IPS-11a (cell line): ENCODE results near the gene AGAP3.
A peak's percentile ranks its signal among the peaks of the same experiment; 100 is the strongest.

Experiments used
- H3K4me3 ChIP-seq: one replicate; pipeline ENCODE4 v1.5.1; 2013; ENCODE audit warnings: low read depth, low read length, control low read depth

Gene AGAP3

DNA sequence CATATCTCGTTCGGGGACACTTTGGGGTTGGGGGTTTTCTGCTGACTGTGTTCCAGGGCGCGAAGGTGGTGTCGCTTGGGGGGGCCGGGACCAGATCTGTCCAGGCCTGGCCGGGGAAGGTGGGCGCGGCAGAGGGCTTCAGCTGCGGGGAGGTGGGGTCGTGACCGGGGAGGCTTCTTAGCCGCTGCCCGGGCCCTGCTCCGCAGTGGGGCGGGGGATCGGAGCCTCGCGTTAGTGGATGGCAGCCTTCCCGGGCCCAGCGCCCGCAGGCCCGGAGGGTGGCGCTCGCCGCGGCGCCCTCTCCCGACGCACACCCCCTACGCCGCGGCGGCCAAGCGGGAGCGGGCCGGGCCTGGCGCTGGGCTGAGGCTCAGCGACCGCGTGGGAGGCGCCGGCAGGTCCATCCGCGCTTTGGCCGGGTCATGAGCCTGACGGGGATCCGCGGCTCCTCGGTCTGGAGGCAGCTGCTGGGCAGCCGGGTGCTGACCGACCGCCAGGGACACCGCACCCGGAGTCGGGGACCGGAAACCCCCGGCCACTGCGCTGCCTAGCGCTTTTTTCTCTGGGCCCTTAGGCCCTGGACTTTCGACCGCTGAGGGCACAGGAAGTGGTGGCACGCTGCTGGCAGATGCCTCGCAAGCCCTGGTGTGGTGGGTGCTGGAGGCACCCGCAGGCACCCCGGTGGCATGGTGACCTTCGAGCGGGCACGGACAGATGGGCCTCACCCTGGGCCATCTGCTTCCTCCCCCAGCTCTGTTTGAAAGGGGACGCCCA, 1.2 kb downstream of the AGAP3 start:
- peak overlapping the region; percentile 65 for H3K4me3 ChIP-seq

DNA sequence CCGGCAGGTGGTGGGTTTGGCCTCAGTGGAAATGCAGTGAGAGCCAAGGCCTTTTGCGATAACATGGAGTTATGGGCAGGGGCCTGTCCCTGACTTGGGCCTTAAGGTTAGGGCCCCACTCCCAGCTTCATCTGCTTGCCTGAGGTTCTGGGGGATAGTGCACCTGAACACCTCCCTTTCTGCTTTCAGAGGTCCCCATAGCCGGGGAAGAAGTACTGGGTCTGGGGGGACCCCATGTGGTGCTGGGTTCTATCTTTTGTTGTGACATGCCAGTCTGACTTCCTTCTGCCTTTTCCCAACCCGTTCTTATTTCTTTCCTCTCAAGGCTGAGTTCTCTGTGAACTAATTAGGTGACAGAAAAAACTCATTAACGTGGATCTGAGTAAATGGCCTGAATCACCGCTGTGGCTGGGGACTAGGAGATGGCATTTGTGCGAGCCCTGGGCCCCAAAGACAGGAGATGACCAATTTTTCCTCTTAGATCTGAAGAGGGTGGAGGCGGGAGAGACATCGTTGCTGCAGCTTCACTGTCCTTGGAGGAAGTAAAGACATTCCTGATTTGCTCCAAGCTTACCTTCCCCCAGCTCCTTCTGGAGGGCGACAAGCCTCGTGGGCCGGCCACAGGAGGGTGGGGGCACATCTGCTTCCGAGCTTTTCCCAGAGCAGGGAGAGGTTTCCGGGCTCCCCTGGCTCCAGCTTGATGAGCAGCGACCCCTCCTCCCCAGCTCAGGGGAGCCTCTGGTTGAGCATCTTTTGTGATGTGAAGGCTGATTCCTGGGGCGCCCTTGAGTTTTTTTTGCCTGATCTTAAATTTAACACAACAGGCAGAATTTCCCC, 2.0 kb downstream of the AGAP3 start:
- H3K4me3 ChIP-seq: peak overlapping the region; percentile 65

DNA sequence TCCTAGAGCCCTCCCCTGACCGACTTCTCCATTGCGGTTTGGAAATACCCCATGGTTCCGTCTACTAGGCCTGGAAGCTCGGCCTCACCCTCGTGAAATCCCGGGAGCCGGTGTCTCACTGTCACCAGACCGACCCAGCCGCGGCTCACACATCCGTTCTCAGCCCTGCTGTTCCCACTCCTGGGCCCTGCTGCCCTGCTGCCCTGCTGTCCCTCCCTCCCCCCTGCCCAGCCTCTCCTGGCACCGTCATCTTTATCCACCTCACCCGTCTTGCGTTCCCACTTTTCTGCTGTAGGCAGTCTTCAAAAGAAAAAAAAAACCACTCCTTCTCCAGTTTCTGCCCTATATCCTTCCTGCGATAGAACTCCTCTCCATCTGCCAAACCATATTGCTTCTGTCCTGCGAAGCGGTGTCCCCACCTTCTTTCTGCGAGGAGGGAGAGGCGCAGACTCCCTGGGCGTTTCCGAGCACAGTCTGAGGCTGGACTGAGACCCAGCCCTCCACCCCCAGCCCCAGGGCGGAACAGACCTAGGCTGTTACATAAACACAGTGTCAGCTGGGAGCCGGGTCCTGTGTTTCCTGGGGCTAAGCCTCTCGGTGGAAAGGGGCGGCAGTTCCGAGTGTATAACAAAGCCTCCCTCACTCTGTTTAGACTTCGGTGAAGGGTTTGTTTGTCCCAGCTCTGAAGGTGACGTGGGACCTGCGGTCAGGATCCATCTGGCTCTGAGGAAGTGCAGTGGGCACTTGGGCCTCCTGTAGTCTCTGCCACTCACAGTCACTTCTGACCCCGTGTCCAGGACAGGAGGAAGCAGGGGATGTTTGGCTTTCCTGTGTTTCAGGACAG, 2.8 kb downstream of the AGAP3 start:
- no peak overlapping the region for H3K4me3 ChIP-seq

DNA sequence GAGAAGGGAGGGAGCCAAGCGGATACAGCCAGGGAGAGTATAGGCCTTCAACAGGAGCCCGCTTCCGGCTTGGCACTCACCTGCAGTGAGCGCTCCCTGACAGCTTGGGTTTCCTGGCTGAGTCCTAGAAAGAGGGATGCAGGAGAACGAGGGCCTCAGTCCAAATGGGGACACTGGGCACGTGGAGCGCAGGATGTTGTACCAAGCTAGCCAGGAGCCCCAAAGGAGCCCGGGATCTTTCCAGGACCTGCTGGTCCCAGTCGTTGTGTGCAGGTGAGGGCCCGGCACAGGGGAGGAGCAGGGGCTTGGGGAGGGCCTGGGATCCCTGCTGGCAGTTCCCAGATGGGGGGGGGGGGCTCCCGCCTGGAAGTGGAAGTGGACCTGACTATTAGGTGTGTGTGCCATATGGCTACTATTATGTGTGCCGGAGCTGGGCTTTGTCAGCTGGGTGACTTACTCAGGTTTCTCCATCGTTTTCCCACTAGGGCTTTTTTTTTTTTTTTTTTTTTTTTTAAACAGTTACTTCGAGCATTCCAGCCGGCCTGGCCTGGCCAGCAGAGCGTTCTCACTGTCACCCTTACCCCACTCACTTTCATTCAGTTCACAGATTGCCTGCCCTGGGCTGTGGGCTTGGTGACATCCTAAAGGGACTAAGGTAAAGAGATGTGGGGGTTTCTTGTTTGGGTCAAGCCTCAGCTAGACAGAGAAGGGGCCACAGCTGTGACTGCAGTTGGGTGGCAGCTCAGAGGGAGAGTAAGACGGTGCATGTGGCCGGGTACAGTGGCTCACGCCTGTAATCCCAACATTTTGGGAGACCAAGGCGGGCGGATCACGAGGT, 3.8 kb downstream of the AGAP3 start:
- no peak overlapping the region for H3K4me3 ChIP-seq

DNA sequence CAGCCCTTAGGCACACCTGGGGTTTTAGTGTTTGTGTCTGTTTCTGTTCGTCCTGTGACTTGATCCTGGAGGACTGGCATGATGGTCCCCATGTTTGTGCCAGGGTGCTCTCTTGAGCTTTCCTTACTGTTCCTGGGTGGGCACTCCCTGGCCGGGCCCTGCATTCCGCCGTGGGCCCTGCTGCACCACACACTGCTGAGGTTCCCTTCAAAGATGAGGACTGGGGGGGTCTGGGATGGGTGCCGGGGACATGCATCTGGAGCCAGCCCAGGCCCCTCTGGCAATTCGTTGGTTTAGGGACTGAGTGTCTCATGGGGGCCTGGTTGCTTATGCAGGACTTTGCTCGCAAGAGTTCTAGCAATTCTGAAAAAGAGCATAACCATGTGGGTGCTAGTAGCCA, 4.7 kb downstream of the AGAP3 start:
- H3K4me3 ChIP-seq: no peak overlapping the region

DNA sequence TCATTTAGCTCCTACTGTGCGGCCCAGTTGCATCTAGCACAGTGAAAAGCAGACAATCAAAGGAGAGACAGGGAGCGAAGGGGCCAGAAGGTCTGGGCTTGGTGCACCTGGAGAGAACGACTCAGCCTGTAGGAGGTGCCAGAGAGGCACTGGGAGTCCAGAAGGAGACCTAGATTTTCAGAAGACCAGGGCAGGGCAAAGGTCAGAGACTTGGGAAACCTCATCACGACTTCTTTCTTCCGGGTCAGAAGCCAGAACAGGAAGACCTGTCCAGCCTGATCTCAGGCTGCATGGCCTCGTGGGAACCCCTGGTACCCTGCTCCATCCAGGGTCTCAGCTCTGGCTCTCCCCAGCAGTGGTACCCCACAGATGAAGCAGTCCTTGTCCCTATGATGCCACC, 5.2 kb downstream of the AGAP3 start:
- H3K4me3 ChIP-seq: no peak overlapping the region

DNA sequence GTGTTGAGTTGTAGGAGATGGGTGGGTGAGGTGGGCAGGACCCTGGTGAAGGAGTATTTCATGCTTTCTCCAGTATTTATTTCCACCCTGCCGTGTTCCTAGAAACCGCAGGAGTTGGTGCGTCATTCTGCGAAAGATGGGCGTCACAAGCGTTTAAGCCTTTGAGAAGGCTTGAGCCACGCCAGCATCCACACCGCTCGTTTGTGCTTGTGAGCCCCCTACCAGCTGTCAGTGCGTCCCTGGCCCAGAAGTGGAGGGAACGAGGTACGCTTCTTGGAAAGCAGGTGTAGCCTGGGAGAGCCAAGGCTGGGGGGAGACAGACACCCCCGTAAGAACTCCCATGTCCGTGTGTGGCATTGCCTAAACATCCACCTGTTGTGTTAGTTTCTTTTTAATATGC, 5.7 kb downstream of the AGAP3 start:
- no peak overlapping the region for H3K4me3 ChIP-seq

DNA sequence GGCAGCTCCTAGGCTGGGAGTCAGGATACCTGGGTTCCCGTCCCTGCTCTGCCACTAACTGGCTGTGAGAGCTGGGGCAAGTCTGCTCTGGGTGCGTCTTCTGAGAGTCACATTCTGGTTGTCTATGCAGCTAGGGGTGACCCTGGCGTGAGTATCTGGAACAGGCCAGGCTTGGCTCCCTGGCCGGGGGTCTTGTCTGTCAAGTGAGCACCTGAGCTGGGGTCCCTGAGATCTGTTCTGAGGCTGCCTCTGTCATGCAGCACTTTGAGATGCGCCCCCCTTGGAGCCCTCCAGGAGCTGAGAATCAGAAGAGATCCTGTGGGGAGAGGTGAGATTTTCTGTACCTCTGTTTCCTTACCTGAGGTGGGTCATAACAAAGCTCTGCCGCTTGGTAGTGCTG, 7.5 kb downstream of the AGAP3 start:
- no peak overlapping the region for H3K4me3 ChIP-seq

DNA sequence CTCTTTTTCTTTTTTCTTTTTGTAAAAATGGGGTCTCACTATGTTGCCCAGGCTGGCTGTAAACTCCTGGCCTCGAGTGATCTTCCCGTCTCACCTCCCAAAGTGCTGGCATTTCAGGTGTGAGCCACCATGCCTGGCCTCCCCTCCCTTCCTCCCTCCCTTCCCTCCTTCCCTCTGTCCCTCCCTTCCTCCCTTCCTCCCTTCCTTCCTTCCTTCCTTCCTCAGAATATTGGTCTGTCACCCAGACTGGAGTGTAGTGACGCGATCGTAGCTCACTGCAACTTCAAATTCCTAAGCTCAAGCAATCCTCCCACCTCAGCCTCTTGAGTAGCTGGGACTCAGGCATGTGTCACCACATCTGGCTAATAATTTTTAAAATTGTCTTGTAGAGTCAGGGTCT, 8.4 kb downstream of the AGAP3 start:
- H3K4me3 ChIP-seq: no peak overlapping the region

DNA sequence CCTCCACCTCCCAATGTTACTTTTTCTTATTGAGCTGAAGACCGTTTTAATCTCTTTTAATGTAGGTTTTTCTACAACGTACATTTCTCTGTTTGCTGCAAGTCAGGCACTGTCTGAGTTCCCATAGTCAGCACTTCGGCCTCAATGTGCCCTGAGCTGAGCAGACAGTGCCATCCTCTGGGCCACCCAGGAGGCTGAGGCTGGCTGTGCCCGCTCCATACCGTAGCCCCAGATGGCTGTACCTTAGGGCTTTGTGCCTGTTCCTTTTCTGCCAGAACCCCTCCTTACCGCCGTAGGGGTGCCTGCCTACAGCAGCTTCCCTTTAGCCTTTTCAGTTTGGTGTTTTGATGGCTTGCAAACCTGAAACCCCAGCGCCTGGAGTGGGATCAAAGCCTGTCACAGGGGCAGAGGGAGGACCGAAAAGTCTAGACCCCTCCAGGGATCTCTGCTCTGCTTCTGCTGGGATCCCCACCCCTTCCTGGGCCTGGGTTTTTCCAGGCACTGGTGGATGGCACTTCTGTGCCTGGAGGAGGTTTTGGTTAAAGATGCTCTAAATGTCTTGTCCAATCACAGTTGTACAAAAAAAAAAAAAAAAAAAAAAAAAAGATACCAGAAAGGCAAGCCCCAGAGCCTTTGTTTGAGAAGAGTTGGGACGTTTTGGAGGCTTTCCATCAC, 9.0 kb downstream of the AGAP3 start:
- H3K4me3 ChIP-seq: no peak overlapping the region

DNA sequence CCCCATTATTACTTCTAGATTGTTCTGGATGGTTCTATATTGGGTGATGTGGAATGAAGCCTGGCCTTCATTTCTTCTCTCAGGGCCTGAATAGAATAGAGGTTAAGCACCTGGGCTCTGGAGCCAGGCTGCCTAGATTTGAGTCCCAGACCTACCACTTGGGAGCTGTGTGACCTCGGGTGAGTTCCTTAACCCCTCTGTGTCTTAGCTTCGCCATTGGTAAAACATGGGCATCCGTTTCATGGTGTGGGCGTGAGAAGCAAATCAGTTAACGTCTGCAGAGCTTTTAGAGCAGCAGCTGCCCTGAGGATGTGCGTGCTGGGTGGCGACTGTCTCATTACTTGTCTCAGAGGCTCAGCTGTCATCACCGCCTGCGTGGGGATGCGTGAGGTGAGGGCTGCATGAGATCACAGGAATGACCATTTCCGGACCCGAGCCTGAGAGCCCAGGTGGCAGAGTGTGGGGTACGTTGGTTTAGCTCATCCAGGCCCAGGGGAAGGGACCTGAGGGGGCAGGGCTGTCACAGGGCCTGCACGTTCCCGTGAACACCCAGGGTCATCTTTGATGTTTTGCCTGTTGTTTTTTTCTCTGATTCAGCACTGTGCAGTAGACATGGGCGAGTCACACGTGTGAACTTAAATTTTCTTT, 9.7 kb downstream of the AGAP3 start:
- H3K4me3 ChIP-seq: no peak overlapping the region

DNA sequence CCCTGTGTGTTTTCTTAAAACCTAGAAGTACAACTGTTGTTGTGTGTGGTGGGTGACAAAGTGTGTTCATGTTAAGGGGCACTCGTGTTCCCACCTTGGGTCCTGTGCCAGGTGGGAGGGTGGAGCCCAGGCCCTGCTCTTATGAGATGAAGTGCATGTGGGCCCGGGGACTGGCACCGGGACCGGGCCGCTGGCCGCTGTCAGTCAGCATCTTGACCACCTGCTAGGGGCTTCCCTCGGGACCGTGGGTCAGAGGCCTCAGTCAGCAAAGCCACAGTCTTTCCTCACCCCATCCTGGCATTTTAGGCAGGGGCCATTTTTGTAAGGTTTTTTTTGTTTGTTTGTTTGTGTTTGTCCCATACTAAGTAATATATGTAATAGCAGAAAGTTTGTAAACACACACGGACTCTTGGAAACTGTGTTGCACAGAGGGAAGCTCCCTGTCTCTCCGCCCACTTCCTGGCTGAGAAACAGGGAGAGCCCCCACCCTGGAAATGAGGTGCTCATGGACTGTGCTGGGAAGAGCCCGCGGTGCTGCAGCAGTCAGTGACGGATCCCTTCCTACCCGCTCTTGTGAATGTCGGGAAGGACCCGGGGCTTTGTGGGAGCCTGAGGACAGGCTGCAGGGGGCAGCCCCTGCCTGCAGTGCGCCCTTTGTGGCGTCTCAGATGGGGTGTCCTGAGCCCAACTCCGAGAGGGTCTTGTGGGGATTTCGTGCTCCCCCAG, 13.4 kb downstream of the AGAP3 start:
- no peak overlapping the region for H3K4me3 ChIP-seq

DNA sequence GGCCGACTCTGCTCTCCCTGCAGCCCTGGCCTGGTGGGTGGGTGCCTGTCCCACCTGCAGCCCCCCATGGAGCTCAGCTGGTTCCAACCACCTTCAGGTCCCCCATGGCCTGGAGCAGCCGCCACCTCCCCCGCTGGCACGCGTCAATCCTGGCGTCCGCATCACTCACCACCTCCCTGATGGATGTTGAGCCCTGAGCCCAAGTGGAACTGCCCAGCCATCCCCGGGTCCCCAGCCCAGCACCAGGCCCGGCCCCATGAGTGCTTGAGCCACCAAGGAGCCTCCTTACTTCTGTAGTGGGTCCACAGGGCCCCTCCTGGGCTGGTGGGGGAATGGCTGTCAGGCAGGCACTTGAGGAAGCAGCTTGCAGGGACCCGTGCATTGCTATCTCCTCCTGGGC, 14.6 kb downstream of the AGAP3 start:
- no peak overlapping the region for H3K4me3 ChIP-seq

DNA sequence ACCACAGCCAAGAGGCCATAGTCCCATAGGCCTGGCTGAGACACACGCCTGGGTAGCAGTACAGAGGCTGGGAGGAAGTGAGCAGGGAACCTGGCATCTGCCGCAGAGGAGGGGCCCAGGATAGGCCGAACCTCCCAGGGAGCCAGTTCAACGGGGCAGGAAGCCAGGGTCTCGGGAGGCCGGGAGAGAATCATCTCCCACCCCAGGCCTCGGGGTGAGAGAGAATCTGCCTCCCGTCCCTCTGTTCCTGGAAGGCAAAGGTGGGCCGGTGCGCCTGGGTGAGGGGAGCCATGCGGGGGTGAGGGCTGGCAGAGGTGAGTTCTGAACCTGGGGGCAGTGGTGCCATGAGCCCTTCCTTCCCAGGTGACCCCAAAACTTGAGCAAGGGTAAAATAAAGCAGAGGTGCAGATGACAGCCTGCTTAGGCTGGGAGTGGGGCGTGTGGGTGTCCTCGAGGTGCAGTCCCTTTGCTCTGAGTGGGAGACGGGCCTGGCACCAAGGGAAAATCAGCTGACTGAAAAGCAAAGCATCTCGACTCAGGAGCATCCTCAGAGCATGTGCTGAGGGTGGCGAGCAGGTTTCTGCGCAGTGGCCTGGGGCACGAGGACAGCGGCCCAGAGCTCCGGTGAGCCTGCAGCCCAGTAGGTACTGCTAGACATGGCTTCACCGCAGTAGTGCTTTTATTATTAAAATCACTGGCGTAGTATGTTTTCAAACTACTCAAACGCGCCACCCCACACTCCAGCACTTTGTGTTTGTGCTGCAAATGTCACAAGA, 15.5 kb downstream of the AGAP3 start:
- no peak overlapping the region for H3K4me3 ChIP-seq

DNA sequence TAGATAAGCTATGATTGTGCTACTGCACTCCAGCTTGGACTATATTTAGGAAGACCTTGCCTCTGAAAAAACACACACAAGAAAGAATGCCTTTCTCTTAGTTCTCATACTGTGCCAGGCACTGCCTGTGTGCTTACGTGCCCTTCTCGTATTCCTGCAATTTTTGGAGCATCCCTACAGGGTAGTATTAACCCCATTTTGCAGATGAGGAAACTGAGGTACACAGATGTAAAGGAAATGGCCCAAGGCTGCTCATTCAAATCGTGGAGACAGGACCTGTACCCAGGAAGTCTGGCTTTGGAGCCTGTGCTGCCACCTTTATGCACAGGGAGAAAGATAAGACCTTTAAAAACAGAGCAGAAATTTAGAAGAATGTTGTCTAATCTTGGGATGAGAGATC, 16.7 kb downstream of the AGAP3 start:
- H3K4me3 ChIP-seq: no peak overlapping the region

DNA sequence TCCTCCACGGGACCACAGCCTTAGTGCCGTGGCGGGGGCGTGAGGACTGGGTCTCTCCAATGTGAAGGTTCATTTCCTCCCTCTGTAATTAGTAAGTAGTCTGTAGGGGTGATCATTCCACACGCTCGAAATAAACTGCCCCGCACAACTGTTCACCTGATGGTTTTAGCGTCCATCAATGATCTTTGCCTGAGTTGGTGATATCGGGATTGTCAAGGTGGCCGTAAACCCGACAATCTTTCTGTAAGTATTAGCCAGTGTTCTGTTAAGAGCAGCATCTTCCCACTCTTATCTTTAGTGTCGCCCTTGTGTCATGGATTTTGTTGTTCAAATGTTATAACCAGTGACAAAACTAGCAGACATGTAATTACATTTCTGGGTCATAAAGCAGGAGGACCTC, 17.7 kb downstream of the AGAP3 start:
- no peak overlapping the region for H3K4me3 ChIP-seq

DNA sequence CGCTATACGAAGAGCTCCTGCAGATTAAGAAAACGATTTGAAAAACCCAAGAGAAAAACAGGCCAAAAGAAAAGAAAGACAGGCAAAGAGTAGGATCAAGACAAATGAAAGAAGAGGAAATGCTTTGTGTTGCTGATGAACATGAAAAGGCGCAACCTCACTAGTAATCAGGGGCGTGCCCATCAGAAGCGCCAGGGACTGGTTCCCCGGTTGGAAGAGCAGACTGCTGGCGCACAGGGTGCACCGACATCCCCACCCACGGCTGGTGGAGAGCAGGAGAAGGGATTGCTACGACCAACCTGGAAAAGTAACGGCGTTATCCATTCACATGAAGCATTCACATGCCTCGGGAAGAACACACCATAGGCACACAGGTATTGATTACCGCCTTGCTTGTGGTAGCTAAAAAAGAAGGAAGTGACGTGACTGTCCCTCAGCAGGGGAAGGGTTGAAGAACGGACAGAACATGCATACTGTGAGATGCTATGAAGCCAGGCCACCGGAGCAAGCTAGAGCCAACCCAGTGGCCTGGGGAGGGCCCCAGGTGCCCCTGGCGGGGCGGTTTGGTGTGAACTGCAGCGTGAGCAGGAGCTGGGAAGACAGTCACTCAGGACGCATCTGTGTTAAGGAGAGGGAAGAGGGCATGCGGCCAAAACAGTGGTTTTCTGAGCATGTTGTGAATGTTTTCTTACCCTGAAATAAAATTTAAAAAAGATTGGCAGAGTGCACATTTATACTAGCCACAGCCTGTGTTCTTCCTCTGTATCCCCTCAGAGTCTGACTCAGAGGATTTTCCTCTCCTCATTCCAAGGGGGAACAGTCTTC, 18.3 kb downstream of the AGAP3 start:
- H3K4me3 ChIP-seq: no peak overlapping the region
